Endodermal cell (in vitro differentiated cells): ENCODE results near the gene HNRNPUL1. TPM values are rescaled to one million over a fixed set of nuclear protein-coding genes. Genes with fewer than 3 reads are reported as not detected.

Experiments used
- DNase-seq: peaks from one replicate; pipeline ENCODE4 v3.0.0-alpha.2; 2017
- H3K27ac ChIP-seq: 2 replicates; pipeline ENCODE4 v1.5.1; 2013; ENCODE audit warnings: mild to moderate bottlenecking, low read depth, low read length, moderate library complexity
- H3K27me3 ChIP-seq: 2 replicates; pipeline ENCODE4 v1.6.1; 2013; ENCODE audit warnings: mild to moderate bottlenecking, low read length, moderate library complexity; ENCODE audit not compliant: insufficient read depth, control insufficient read depth, poor library complexity, severe bottlenecking
- H3K36me3 ChIP-seq: 2 replicates; pipeline ENCODE4 v1.7.0; 2013; ENCODE audit warnings: mild to moderate bottlenecking, low read length, moderate library complexity; ENCODE audit not compliant: control insufficient read depth, insufficient read depth
- H3K4me1 ChIP-seq: one replicate; pipeline ENCODE4 v1.7.0; 2013; ENCODE audit warnings: low read length; ENCODE audit not compliant: control insufficient read depth, insufficient read depth
- H3K4me3 ChIP-seq: 2 replicates; pipeline ENCODE4 v1.5.1; 2013; ENCODE audit warnings: mild to moderate bottlenecking, low read length, moderate library complexity
- H3K9ac ChIP-seq: 2 replicates; pipeline ENCODE4 v1.6.1; 2013; ENCODE audit warnings: mild to moderate bottlenecking, low read length, moderate library complexity; ENCODE audit not compliant: poor library complexity, severe bottlenecking; ENCODE audit errors: extremely low read depth
- H3K9me3 ChIP-seq: 2 replicates; pipeline ENCODE4 v1.6.1; 2013; ENCODE audit warnings: mild to moderate bottlenecking, low read length, moderate library complexity; ENCODE audit not compliant: control insufficient read depth
- H3K27ac Mint-ChIP-seq: 2 replicates; pipeline ENCODE4 v1.8.0; 2020; ENCODE audit warnings: mixed read lengths
- H3K27me3 Mint-ChIP-seq: 2 replicates; pipeline ENCODE4 v1.8.0; 2021; ENCODE audit warnings: mild to moderate bottlenecking, mixed read lengths; ENCODE audit not compliant: insufficient read depth
- H3K36me3 Mint-ChIP-seq: 2 replicates; pipeline ENCODE4 v1.8.0; 2020; ENCODE audit warnings: low read depth, mixed read lengths
- H3K4me1 Mint-ChIP-seq: 2 replicates; pipeline ENCODE4 v1.8.0; 2020; ENCODE audit warnings: mixed read lengths
- H3K4me3 Mint-ChIP-seq: 2 replicates; pipeline ENCODE4 v1.8.0; 2020; ENCODE audit warnings: mild to moderate bottlenecking, moderate library complexity, mixed read lengths
- H3K9me3 Mint-ChIP-seq: 2 replicates; pipeline ENCODE4 v1.8.0; 2020; ENCODE audit warnings: mild to moderate bottlenecking, mixed read lengths
- CTCF ChIP-seq: fragments of 200-600 bp; sonication (generic); conservative IDR thresholded peaks from 2 replicates; pipeline ENCODE4 v1.5.0; 2021; ENCODE audit warnings: antibody characterized with exemption, mild to moderate bottlenecking
- WGBS, 2 experiments: methylation state at CpG; one replicate each; pipeline versions ENCODE4 v1.1.5 to v1.1.7; 2013; ENCODE audit warnings: missing lambda C conversion rate in 2 of 2, mixed read lengths in 1 of 2; ENCODE audit not compliant: insufficient coverage in 1 of 2, insufficient read length in 1 of 2; 5-methylcytosine and 5-hydroxymethylcytosine counted together
- total RNA-seq, 2 donors: library from RNA; stranded (reverse); fragmentation: NEBNext Ultra II Directional in 1 of 2; extraction: Animal tissue kit (Norgen Biotek cat#: 25700) in 1 of 2; gene quantifications; 2 replicates in 1 of 2; 3 replicates in 1 of 2; pipeline ENCODE4 v1.2.1, GENCODE V29; 2021

HNRNPUL1 gene
- total RNA-seq, 2 donors from 2014 or later, result 211 to 225 TPM

GRCh38 chr19:41351339-41352245 is 87.4 kb downstream of the HNRNPUL1 start:
- H3K9me3 Mint-ChIP-seq, result no peaks in the 10 kb centered on the region
- peaks cover 14% of the 10 kb centered on the region for H3K4me1 Mint-ChIP-seq
- peak; percentile 83 for DNase-seq
- no peaks in the 10 kb centered on the region for H3K4me1 ChIP-seq
- H3K36me3 Mint-ChIP-seq, result peaks cover 20% of the 10 kb centered on the region
- peak overlapping the region; percentile 92 for H3K4me3 ChIP-seq
- no peak overlapping the region for H3K27ac Mint-ChIP-seq
- no peak overlapping the region for H3K27ac ChIP-seq
- peak overlapping the region; percentile 79 for H3K4me3 Mint-ChIP-seq
- H3K9ac ChIP-seq, result peak overlapping the region; percentile 55
- H3K36me3 ChIP-seq, result peaks cover 23% of the 10 kb centered on the region
- no peaks in the 10 kb centered on the region for H3K9me3 ChIP-seq
- TF ChIP-seq CTCF, result no peak
- H3K27me3 ChIP-seq, result no peaks in the 10 kb centered on the region
- H3K27me3 Mint-ChIP-seq, result peaks cover 13% of the 10 kb centered on the region
- 1% methylated on average over 28 to 58 of the region's 58 CpGs for WGBS, 2 experiments

- no peak overlapping the region for H3K27ac ChIP-seq
- peak overlapping the region; percentile 79 for H3K4me3 Mint-ChIP-seq
- H3K4me1 ChIP-seq, result no peaks in the 10 kb centered on the region
- WGBS, 2 experiments, result 0% methylated on average over 11 of the region's 12 CpGs; no CpG with 5 or more reads in 1 of the 2 experiments
- H3K4me1 Mint-ChIP-seq, result peaks cover 14% of the 10 kb centered on the region
- TF ChIP-seq CTCF, result no peak
- peaks cover 18% of the 10 kb centered on the region for H3K36me3 ChIP-seq
- H3K4me3 ChIP-seq, result peak overlapping the region; percentile 92
- peaks cover 13% of the 10 kb centered on the region for H3K27me3 Mint-ChIP-seq
- no peaks in the 10 kb centered on the region for H3K9me3 Mint-ChIP-seq
- H3K9me3 ChIP-seq, result no peaks in the 10 kb centered on the region
- peaks cover 18% of the 10 kb centered on the region for H3K36me3 Mint-ChIP-seq
- H3K9ac ChIP-seq, result peak overlapping the region; percentile 55
- no peak for DNase-seq
- no peaks in the 10 kb centered on the region for H3K27me3 ChIP-seq
- H3K27ac Mint-ChIP-seq, result no peak overlapping the region
Measured at GRCh38 chr19:41352279-41352608, 88.1 kb downstream of the HNRNPUL1 start.

- H3K4me1 ChIP-seq, result no peaks in the 10 kb centered on the region
- peak overlapping the region; percentile 55 for H3K9ac ChIP-seq
- peak; percentile 73 for TF ChIP-seq CTCF
- H3K27me3 Mint-ChIP-seq, result peaks cover 13% of the 10 kb centered on the region
- H3K4me1 Mint-ChIP-seq, result peaks cover 14% of the 10 kb centered on the region
- H3K9me3 Mint-ChIP-seq, result no peaks in the 10 kb centered on the region
- H3K9me3 ChIP-seq, result no peaks in the 10 kb centered on the region
- WGBS, 2 experiments, result 0% methylated on average over 29 to 71 of the region's 71 CpGs
- peak overlapping the region; percentile 83 for H3K27ac Mint-ChIP-seq
- peak; percentile 89 for DNase-seq
- peaks cover 15% of the 10 kb centered on the region for H3K36me3 Mint-ChIP-seq
- H3K4me3 ChIP-seq, result peak overlapping the region; percentile 92
- H3K27me3 ChIP-seq, result no peaks in the 10 kb centered on the region
- no peak overlapping the region for H3K27ac ChIP-seq
- peaks cover 15% of the 10 kb centered on the region for H3K36me3 ChIP-seq
- peak overlapping the region; percentile 79 for H3K4me3 Mint-ChIP-seq
Measured at GRCh38 chr19:41352609-41353465, 88.7 kb downstream of the HNRNPUL1 start.
